ENCODE results near the gene PLCXD3. TPM values are rescaled to one million over a fixed set of nuclear protein-coding genes. Genes with fewer than 3 reads are reported as not detected.

Gene PLCXD3
- total RNA-seq, 1 experiment from 2014 or later: 0.10 TPM

- no peak for TF ChIP-seq SIN3A (IDR thresholded peaks at IDR 0.05; ENCODE audit: borderline replicate concordance, insufficient read depth, low read depth, low read length)
- no peak for TF ChIP-seq POLR2AphosphoS5 (IDR thresholded peaks at IDR 0.05; ENCODE audit: low read depth, low read length)
- TF ChIP-seq, protein P1, sequence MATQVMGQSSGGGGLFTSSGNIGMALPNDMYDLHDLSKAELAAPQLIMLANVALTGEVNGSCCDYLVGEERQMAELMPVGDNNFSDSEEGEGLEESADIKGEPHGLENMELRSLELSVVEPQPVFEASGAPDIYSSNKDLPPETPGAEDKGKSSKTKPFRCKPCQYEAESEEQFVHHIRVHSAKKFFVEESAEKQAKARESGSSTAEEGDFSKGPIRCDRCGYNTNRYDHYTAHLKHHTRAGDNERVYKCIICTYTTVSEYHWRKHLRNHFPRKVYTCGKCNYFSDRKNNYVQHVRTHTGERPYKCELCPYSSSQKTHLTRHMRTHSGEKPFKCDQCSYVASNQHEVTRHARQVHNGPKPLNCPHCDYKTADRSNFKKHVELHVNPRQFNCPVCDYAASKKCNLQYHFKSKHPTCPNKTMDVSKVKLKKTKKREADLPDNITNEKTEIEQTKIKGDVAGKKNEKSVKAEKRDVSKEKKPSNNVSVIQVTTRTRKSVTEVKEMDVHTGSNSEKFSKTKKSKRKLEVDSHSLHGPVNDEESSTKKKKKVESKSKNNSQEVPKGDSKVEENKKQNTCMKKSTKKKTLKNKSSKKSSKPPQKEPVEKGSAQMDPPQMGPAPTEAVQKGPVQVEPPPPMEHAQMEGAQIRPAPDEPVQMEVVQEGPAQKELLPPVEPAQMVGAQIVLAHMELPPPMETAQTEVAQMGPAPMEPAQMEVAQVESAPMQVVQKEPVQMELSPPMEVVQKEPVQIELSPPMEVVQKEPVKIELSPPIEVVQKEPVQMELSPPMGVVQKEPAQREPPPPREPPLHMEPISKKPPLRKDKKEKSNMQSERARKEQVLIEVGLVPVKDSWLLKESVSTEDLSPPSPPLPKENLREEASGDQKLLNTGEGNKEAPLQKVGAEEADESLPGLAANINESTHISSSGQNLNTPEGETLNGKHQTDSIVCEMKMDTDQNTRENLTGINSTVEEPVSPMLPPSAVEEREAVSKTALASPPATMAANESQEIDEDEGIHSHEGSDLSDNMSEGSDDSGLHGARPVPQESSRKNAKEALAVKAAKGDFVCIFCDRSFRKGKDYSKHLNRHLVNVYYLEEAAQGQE (IDR thresholded peaks at IDR 0.05; ENCODE audit: insufficient read depth in 1 of 2, low read depth in 2 of 2, low read length in 1 of 2): no peak
- no peak for TF ChIP-seq TCF7L2 (IDR thresholded peaks at IDR 0.05; ENCODE audit: low read depth, low read length)
- TF ChIP-seq CTCF (IDR thresholded peaks at IDR 0.05): no peak
- DNase-seq (ENCODE audit: low read depth, low spot score) (no peak), ATAC-seq (no peak)
- ChIA-PET CTCF (interaction anchor here (0.5 kb wide), 1 partner anchor 1424 kb away, joined by 5 read pairs; no protein-coding TSS in a partner anchor), POLR2A (no interaction called here)
- no peaks in the 10 kb centered on the region for H3K27me3 ChIP-seq (ENCODE audit: control insufficient read depth, insufficient read depth, low read length)
- H3K4me3 ChIP-seq (ENCODE audit: low read depth in 2 of 2, low read length in 2 of 2): no peak overlapping the region
- peaks cover 3% of the 10 kb centered on the region; the same call in 1 of the 2 replicates for H3K9me3 ChIP-seq (ENCODE audit: control insufficient read depth, insufficient read depth, low read depth, low read length)
- in situ Hi-C loops (cut with HindIII; ENCODE audit: low pct_unique_long_range_greater_than_20kb, low sequenced_read_pairs): no loop called here
- H3K36me3 ChIP-seq (ENCODE audit: control insufficient read depth, insufficient read depth, low read length): no peaks in the 10 kb centered on the region
- H3K4me1 ChIP-seq (ENCODE audit: control insufficient read depth, insufficient read depth, low read length): no peaks in the 10 kb centered on the region
- H3K27ac ChIP-seq (ENCODE audit: low read length): no peak overlapping the region
- intact Hi-C loops (cut with micrococcal nuclease; ENCODE audit: unreplicated experiment): no loop called here
- no TSS peak for BruUV-seq (replicated peaks)
These were observed 44.8 kb downstream of the PLCXD3 start for GRCh38 chr5:41465493-41466171.

DNA sequence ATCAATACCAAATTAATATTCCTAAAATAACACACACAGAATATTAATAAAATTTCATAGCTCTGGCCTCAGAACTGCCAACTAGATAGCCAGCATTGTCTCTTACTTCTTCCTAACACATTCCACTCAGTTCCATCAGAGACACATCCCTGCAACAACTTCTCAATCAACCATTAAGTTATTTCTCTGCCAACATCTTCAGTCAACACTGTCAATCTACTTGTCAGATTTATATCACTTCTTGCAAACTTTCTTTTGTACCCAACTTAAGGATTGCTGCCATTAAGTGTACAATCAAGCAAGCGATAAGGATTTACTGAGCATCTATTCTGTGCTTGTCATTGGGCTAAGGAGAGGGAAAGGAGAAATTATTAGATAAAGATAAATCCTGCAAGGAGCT lies 50.8 kb downstream of the PLCXD3 start:
- no peak for DNase-seq (ENCODE audit: low read depth, low spot score)
- ATAC-seq: no peak
- Histone ChIP-seq H3K4me3 (ENCODE audit: low read depth in 2 of 2, low read length in 2 of 2) (no peak overlapping the region), H3K36me3 (ENCODE audit: control insufficient read depth, insufficient read depth, low read length) (no peaks in the 10 kb centered on the region), H3K9me3 (ENCODE audit: control insufficient read depth, insufficient read depth, low read depth, low read length) (no peaks in the 10 kb centered on the region), H3K27me3 (ENCODE audit: control insufficient read depth, insufficient read depth, low read length) (no peaks in the 10 kb centered on the region), H3K4me1 (ENCODE audit: control insufficient read depth, insufficient read depth, low read length) (no peaks in the 10 kb centered on the region), H3K27ac (ENCODE audit: low read length) (no peak overlapping the region)
- POLR2A ChIA-PET: no interaction called here
- TF ChIP-seq SIN3A (IDR thresholded peaks at IDR 0.05; ENCODE audit: borderline replicate concordance, insufficient read depth, low read depth, low read length) (no peak), TCF7L2 (IDR thresholded peaks at IDR 0.05; ENCODE audit: low read depth, low read length) (no peak), CTCF (IDR thresholded peaks at IDR 0.05) (no peak), POLR2AphosphoS5 (IDR thresholded peaks at IDR 0.05; ENCODE audit: low read depth, low read length) (no peak)
- TF ChIP-seq, protein P1 (IDR thresholded peaks at IDR 0.05; ENCODE audit: insufficient read depth in 1 of 2, low read depth in 2 of 2, low read length in 1 of 2): no peak
- no TSS peak for BruUV-seq (replicated peaks)
- CTCF ChIA-PET: no interaction called here
- intact Hi-C loops (cut with micrococcal nuclease; ENCODE audit: unreplicated experiment): no loop called here
- in situ Hi-C loops (cut with HindIII; ENCODE audit: low pct_unique_long_range_greater_than_20kb, low sequenced_read_pairs): no loop called here

Data from Panc1 (cell line).